HFF-Myc (cell line): ENCODE results near the gene LRRC39.

ENCODE experiments used
- DNase-seq: peaks from one replicate; pipeline ENCODE4 v3.0.0-alpha.2; 2011; ENCODE audit warnings: low read depth; ENCODE audit errors: extremely low read depth
- H3K4me3 ChIP-seq: replicated peaks from 2 replicates; pipeline ENCODE4 v1.5.1; 2011; ENCODE audit warnings: low read depth, mild to moderate bottlenecking, control low read depth, low read length
- TF ChIP-seq, protein P1 (sequence below): IDR thresholded peaks from 2 replicates; pipeline ENCODE4 v1.5.1; 2012; ENCODE audit warnings: mild to moderate bottlenecking, low read depth, low read length, control low read depth; ENCODE audit errors: missing control alignments

Gene LRRC39

DNA sequence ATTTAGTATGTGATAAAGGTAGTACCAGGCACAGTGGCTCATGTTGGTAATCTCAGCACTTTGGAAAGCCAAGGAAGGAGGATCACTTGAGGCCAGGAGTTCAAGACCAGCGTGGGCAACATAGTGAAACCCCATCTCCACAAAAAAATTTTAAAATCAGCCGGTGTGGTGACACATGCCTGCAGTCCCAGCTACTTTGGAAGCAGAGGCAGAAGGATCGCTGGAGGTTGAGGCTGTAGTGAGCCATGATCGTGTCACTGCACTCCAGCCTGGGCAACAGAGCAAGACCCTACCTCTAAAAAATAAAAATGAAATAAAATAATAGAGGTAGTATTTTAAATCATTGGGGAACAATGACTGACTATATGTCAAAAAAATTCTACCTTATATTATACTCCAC, 62.5 kb downstream of the LRRC39 start:
- DNase-seq: no peak
- no peak overlapping the region for H3K4me3 ChIP-seq
- TF ChIP-seq, protein P1, sequence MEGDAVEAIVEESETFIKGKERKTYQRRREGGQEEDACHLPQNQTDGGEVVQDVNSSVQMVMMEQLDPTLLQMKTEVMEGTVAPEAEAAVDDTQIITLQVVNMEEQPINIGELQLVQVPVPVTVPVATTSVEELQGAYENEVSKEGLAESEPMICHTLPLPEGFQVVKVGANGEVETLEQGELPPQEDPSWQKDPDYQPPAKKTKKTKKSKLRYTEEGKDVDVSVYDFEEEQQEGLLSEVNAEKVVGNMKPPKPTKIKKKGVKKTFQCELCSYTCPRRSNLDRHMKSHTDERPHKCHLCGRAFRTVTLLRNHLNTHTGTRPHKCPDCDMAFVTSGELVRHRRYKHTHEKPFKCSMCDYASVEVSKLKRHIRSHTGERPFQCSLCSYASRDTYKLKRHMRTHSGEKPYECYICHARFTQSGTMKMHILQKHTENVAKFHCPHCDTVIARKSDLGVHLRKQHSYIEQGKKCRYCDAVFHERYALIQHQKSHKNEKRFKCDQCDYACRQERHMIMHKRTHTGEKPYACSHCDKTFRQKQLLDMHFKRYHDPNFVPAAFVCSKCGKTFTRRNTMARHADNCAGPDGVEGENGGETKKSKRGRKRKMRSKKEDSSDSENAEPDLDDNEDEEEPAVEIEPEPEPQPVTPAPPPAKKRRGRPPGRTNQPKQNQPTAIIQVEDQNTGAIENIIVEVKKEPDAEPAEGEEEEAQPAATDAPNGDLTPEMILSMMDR: no peak

DNA sequence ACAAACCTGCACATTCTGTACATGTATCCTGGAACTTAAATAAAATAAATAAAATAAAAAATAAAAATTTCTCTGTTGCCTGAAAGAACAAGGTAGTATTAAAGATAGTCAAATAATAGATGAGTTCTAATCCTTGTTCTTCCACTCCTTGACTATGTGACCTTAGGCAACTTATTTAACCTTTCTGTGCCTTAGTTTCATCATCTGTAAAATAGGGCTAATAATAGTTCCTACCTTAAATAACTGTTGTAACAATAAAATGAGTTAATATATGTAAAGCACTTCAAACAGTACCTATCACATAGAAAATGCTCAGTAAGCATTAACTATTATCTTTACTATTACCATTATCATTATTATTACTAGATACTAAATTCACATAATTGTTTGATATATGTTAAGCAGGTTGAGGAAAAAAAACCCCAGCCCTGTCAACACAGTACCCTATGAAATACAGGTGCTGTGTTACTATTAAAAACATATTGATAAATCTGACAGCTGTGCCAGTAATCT, 68.4 kb downstream of the LRRC39 start:
- H3K4me3 ChIP-seq: no peak overlapping the region
- TF ChIP-seq, protein P1: no peak
- DNase-seq: no peak

DNA sequence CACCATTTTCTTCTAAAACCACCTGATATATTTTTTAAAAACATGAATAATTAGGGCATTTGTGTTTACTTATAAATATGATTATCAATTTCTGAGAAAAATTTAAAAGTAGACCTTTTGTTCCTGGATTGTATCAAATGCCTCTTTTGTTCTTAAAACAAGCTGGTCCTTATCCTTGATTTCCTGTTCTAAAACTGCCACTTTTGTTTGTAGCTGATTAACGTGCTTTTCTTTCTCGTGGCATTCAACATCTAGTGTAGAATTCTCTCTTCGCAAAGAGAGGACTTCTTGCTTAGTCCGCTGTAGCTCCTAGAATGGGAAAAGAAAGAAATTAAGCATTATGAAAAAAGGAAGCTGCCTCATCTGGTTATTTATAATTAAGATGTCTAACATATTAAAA, 70.4 kb downstream of the LRRC39 start:
- TF ChIP-seq, protein P1: no peak
- no peak overlapping the region for H3K4me3 ChIP-seq
- no peak for DNase-seq

DNA sequence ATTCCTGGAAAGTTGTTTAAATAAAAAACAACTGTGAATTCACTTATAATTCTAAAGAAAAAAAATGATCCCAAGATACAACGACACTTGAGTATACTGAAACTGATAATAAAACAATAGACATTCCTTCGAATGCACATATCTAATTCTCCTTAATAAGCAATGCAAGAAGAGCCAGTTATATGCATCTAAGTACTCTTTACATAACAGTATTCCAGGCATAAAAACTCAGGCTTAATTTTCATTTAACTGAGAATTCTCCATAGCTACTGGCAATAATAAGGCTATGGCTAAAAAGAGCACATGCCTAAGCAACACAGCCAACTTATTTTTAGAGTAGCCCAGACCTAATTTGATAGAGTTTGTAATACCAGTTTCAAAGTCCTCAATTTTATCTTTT, 76.5 kb downstream of the LRRC39 start:
- H3K4me3 ChIP-seq: no peak overlapping the region
- no peak for DNase-seq
- TF ChIP-seq, protein P1: no peak

DNA sequence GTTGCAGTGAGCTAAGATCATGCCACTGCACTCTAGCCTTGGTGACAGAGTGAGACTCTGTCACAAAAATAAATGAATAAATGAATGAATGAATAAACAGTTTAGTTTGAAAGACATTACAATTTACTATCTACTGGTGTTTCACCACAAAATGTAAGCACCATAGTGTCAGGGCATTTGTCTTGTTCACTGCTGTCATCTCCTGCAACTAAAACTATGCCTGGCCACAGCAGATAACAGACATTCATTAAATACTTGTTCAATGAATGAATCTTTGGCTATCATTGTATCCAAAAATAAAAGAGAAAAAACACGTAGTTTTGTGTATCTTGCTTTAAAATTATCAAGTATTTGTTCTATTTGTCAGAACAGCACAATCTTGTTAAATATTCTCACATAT, 77.9 kb downstream of the LRRC39 start:
- TF ChIP-seq, protein P1: no peak
- H3K4me3 ChIP-seq: no peak overlapping the region
- no peak for DNase-seq
